ENCODE measurements around the gene HIP1.
"Not testable (repeated sequence)": the region's sequence is repeated elsewhere in the genome, so short reads cannot be mapped to it uniquely, and the experiment has no call there.

The HIP1 gene

DNA sequence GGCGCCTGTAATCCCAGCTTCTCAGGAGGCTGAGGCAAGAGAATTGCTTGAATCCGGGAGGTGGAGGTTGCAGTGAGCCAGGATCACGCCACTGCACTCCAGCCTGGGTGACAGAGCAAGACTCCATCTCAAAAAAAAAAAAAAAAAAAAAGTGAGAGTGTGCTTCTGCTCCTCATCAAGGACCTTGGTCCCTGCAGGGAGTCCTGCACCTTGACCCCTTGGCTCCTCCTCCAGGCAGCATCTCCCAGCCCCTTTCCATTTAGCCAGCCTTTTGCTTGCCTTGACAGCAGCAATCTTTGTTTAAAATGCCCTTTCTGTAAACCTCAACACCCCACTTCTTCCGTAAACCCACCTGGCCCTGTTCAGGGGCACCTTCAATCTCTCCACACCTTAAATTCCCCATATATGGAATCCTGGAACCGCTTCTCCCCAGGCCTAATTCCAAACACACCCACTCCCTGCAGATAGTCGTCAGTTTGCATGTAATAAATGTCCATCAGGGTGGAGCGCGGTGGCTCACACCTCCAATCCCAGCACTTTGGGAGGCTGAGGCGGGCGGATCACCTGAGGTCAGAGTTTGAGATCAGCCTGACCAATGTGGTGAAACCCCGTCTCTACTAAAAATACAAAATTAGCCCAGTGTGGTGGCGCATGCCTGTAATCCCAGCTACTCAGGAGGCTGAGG lies 145.1 kb downstream of the HIP1 start:
- H3K27me3 Mint-ChIP-seq; H3K9me3 Mint-ChIP-seq; H3K4me3 Mint-ChIP-seq; ATAC-seq; H3K27ac Mint-ChIP-seq; DNase-seq; H3K36me3 Mint-ChIP-seq (ENCODE audit: low read depth): not testable (repeated sequence)
- H3K4me1 Mint-ChIP-seq: peaks cover 28% of the 10 kb centered on the region

DNA sequence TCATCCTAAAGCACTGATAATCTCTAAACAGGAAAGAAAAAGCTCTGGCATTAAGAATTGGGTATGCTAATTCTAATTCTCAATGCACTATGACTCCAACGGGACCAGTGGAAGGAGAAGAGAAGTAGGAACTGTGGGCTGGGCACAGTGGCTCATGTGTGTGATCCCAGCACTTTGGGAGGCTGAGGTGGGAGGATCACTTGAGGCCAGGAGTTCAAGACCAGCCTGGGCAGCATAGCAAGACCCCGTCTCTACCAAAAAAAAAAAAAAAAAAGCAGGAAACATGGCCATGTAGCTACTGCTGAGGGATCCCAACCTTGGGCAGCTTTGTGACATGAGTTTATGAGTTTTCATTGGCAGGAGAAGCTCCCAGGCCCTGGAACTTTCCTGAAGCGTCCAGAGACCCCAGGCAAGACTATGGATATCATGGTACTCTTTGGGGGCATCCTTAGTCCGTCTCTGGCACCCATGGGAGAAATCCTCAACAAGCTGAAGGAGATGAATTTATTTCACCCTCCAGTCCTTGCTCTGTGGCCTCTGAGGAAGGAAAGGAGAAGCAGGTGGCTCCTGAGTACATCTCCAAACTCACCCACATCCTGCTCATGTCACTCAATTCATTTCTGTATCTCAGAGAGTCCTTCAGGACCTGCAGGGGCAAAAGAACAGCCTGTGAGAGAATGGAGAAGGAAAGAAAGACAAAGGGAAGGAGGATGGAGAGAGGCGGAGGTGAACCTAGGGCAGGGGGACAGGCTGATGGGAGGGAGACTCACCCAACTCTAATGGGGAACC lies 147.1 kb downstream of the HIP1 start:
- ATAC-seq (no peak), DNase-seq (no peak)
- Mint-ChIP-seq H3K36me3 (ENCODE audit: low read depth) (peaks cover 2% of the 10 kb centered on the region), H3K9me3 (no peaks in the 10 kb centered on the region), H3K27ac (no peak overlapping the region), H3K4me3 (no peak overlapping the region), H3K4me1 (peaks cover 19% of the 10 kb centered on the region), H3K27me3 (no peaks in the 10 kb centered on the region)

GRCh38 chr7:75590373-75591005 lies 148.3 kb downstream of the HIP1 start:
- H3K4me1 Mint-ChIP-seq: peaks cover 11% of the 10 kb centered on the region
- DNase-seq (no peak), ATAC-seq (no peak)
- H3K9me3 Mint-ChIP-seq: no peaks in the 10 kb centered on the region
- peaks cover 2% of the 10 kb centered on the region for H3K36me3 Mint-ChIP-seq (ENCODE audit: low read depth)
- H3K27me3 Mint-ChIP-seq: no peaks in the 10 kb centered on the region
- no peak overlapping the region for H3K27ac Mint-ChIP-seq
- no peak overlapping the region for H3K4me3 Mint-ChIP-seq

- Mint-ChIP-seq H3K27ac (no peak overlapping the region), H3K4me1 (no peaks in the 10 kb centered on the region), H3K4me3 (no peak overlapping the region), H3K9me3 (no peaks in the 10 kb centered on the region), H3K36me3 (ENCODE audit: low read depth) (peaks cover 2% of the 10 kb centered on the region), H3K27me3 (no peaks in the 10 kb centered on the region)
- DNase-seq (no peak), ATAC-seq (no peak)
These were observed 154.4 kb downstream of the HIP1 start for GRCh38 chr7:75584354-75584753.

- H3K27me3 Mint-ChIP-seq: no peaks in the 10 kb centered on the region
- ATAC-seq (no peak), DNase-seq (no peak)
- no peaks in the 10 kb centered on the region for H3K36me3 Mint-ChIP-seq (ENCODE audit: low read depth)
- H3K27ac Mint-ChIP-seq: no peak overlapping the region
- no peaks in the 10 kb centered on the region for H3K9me3 Mint-ChIP-seq
- no peaks in the 10 kb centered on the region for H3K4me1 Mint-ChIP-seq
- H3K4me3 Mint-ChIP-seq: no peak overlapping the region
These were observed 155.5 kb downstream of the HIP1 start for GRCh38 chr7:75583255-75583654.

- no peak overlapping the region for H3K27ac Mint-ChIP-seq
- H3K36me3 Mint-ChIP-seq (ENCODE audit: low read depth): no peaks in the 10 kb centered on the region
- H3K9me3 Mint-ChIP-seq: no peaks in the 10 kb centered on the region
- H3K4me3 Mint-ChIP-seq: no peak overlapping the region
- H3K4me1 Mint-ChIP-seq: no peaks in the 10 kb centered on the region
- no peaks in the 10 kb centered on the region for H3K27me3 Mint-ChIP-seq
- DNase-seq (no peak), ATAC-seq (no peak)
These were observed 158.8 kb downstream of the HIP1 start for GRCh38 chr7:75579899-75580298.

- Mint-ChIP-seq H3K4me3 (no peak overlapping the region), H3K9me3 (no peaks in the 10 kb centered on the region), H3K27me3 (no peaks in the 10 kb centered on the region), H3K36me3 (ENCODE audit: low read depth) (no peaks in the 10 kb centered on the region), H3K27ac (no peak overlapping the region), H3K4me1 (no peaks in the 10 kb centered on the region)
- DNase-seq: no peak
- no peak for ATAC-seq
These were observed 160.7 kb downstream of the HIP1 start for GRCh38 chr7:75578081-75578480.

- no peak for DNase-seq
- H3K4me3 Mint-ChIP-seq: no peak overlapping the region
- no peaks in the 10 kb centered on the region for H3K9me3 Mint-ChIP-seq
- no peak for ATAC-seq
- H3K27me3 Mint-ChIP-seq: no peaks in the 10 kb centered on the region
- no peak overlapping the region for H3K27ac Mint-ChIP-seq
- H3K36me3 Mint-ChIP-seq (ENCODE audit: low read depth): no peaks in the 10 kb centered on the region
- no peaks in the 10 kb centered on the region for H3K4me1 Mint-ChIP-seq
These were observed 163.1 kb downstream of the HIP1 start for GRCh38 chr7:75575488-75576121.

DNA sequence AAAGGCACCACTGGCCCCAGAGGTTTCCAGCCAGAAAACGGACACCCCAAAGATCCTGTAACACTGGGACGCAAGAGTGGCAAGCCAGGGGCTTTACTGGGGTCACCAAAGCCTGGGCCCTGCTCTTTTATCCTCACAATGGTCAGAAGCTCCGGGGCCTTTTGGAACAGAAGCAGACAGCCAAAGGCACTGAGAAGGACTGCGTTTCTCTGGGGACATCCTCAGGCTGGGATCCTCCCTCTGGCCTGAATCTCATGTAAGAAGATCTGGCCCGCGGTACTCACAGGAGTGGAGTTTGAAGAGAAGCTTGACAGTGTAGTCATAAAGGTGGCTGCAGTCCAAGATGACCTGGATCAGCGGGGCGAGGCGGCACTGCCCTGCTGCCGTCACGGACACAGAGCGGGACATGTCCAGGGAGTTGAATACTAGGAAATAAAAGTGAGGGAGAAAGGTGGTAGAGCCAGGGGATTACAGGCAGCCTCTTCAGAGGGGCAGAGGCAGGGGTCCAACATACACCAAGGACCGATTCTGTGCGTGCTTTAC lies 165.2 kb downstream of the HIP1 start:
- no peaks in the 10 kb centered on the region for H3K9me3 Mint-ChIP-seq
- no peaks in the 10 kb centered on the region for H3K36me3 Mint-ChIP-seq (ENCODE audit: low read depth)
- no peak overlapping the region for H3K27ac Mint-ChIP-seq
- H3K27me3 Mint-ChIP-seq: no peaks in the 10 kb centered on the region
- H3K4me1 Mint-ChIP-seq: no peaks in the 10 kb centered on the region
- H3K4me3 Mint-ChIP-seq: no peak overlapping the region
- ATAC-seq (no peak), DNase-seq (no peak)

DNA sequence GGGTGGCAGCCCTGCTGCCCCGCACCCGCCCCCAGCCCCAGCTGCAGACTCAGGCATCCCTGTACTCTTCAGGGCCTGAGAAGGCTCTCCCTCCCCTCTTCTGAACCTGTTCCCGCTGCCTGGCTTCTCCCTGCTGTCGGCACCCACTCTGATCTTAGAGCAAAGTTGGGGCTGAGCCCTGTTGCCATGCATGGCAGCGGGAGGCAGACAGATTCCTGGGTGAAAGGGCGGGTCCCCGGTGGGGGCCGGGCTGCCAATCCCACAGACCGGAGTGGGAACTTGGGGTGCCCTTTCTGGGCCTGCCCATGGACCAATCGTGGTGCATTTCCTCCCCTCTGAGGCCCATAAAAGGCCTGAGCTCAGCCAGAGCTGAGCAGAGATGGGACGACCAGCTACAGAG lies 165.9 kb downstream of the HIP1 start:
- H3K27ac Mint-ChIP-seq: no peak overlapping the region

DNA sequence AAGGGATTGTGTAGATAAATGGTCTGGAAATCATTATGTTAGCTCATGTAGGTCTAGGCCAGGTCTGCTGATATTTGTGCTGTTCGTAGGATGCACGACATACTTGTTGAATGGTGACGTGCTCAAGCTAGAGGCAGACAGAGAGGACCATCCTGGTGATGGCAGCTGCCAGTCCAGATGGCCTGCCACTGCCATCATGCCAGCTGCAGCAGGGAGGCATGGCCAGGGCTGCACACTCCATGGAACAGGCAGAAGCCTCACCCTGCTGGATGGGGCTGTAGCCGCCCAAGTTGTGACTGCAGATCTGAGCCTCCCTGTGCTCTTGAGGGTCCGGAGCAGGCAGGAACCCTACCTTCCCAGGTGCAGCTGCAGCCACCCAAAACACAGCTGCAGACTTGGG lies 166.3 kb downstream of the HIP1 start:
- ATAC-seq (no peak), DNase-seq (no peak)
- Mint-ChIP-seq H3K27me3 (no peaks in the 10 kb centered on the region), H3K9me3 (no peaks in the 10 kb centered on the region), H3K4me1 (no peaks in the 10 kb centered on the region), H3K36me3 (ENCODE audit: low read depth) (no peaks in the 10 kb centered on the region), H3K4me3 (no peak overlapping the region), H3K27ac (no peak overlapping the region)

More for the DNA sequence above, 165.9 kb downstream of the HIP1 start:
- Mint-ChIP-seq H3K27me3 (no peaks in the 10 kb centered on the region), H3K4me3 (no peak overlapping the region), H3K4me1 (no peaks in the 10 kb centered on the region), H3K9me3 (no peaks in the 10 kb centered on the region), H3K36me3 (ENCODE audit: low read depth) (no peaks in the 10 kb centered on the region)
- DNase-seq (no peak), ATAC-seq (no peak)

- H3K27ac Mint-ChIP-seq: no peak overlapping the region
- no peaks in the 10 kb centered on the region for H3K27me3 Mint-ChIP-seq
- no peaks in the 10 kb centered on the region for H3K4me1 Mint-ChIP-seq
- H3K4me3 Mint-ChIP-seq: no peak overlapping the region
- H3K9me3 Mint-ChIP-seq: no peaks in the 10 kb centered on the region
- H3K36me3 Mint-ChIP-seq (ENCODE audit: low read depth): no peaks in the 10 kb centered on the region
- no peak for DNase-seq
- ATAC-seq: no peak
These were observed 167.5 kb downstream of the HIP1 start for GRCh38 chr7:75571209-75571608.

- not testable (repeated sequence) for H3K27ac Mint-ChIP-seq
These were observed 169.0 kb downstream of the HIP1 start for GRCh38 chr7:75569629-75570282.

DNA sequence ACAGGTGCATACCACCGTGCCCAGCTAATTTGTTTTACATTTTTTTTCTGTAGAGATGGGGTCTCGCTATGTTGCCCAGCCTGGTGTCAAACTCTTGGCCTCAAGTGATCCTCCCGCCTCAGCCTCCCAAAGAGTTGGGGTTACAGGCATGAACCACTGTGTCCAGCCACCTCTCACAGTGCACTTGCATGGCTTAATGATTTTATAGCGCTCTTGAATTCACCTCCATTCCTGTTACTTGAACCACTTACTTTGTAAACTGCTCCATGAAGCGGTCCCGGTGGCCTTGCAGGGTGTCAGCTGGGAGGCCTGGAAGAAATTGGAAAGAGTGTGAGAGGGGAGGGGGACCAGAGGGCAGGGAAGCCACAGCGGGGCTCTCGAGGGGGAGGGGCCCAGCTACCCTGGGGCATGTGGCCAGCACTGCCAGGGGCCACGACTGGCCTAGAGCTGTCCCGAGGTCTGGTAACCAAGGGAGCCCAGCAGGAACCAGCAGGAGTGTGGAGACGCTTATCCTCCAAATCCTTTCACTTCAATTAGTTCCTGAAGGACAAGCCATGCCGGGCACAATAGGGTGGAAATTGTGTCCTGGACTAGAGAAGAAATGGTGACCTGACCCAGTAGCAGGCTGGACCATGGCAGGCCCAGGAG lies 170.7 kb downstream of the HIP1 start:
- H3K4me3 Mint-ChIP-seq: no peak overlapping the region
- H3K27me3 Mint-ChIP-seq: no peaks in the 10 kb centered on the region
- H3K36me3 Mint-ChIP-seq (ENCODE audit: low read depth): peaks cover 4% of the 10 kb centered on the region
- no peak for ATAC-seq
- H3K27ac Mint-ChIP-seq: no peak overlapping the region
- H3K9me3 Mint-ChIP-seq: no peaks in the 10 kb centered on the region
- no peaks in the 10 kb centered on the region for H3K4me1 Mint-ChIP-seq
- DNase-seq: no peak

More at GRCh38 chr7:75569629-75570282, 169.0 kb downstream of the HIP1 start:
- not testable (repeated sequence) for H3K4me1 Mint-ChIP-seq; H3K4me3 Mint-ChIP-seq; DNase-seq; ATAC-seq; H3K9me3 Mint-ChIP-seq; H3K27me3 Mint-ChIP-seq; H3K36me3 Mint-ChIP-seq (ENCODE audit: low read depth)

Data from activated naive CD8-positive, alpha-beta T cell treated with anti-CD3 and anti-CD28 coated beads, Interleukin-2, amount 50 U/mL, for 24 hours (primary cell).